ENCODE data around the gene NHSL2. TPM values are rescaled to one million over a fixed set of nuclear protein-coding genes. Genes with fewer than 3 reads are reported as not detected.

The NHSL2 gene
- total and polyA plus RNA-seq, 3 experiments from 2014 or later: 0.51 to 17.8 (median 1.1) TPM

GRCh38 chrX:72041871-72042851, 131.5 kb downstream of the NHSL2 start:
- peaks cover 21 to 31% (median 24%) of the 10 kb centered on the region in 3 donors for H3K4me1 Mint-ChIP-seq
- DNase-seq: no peak
- H3K4me1 ChIP-seq (ENCODE audit: insufficient read depth, low read length): peaks cover 12% of the 10 kb centered on the region
- peak overlapping the region in 1 of 8 donors; percentile 14 for H3K27ac Mint-ChIP-seq
- H3K27me3 ChIP-seq (ENCODE audit: insufficient read depth, low read length, poor library complexity, severe bottlenecking): no peaks in the 10 kb centered on the region
- POLR2A ChIA-PET: interaction anchor here (0.6 kb wide), 1 partner anchor 15 kb away, joined by 3 read pairs; no protein-coding TSS in a partner anchor
- H3K36me3 Mint-ChIP-seq: no peaks in the 10 kb centered on the region
- no peak overlapping the region for H3K27ac ChIP-seq (ENCODE audit: low read depth, low read length)
- H3K27me3 Mint-ChIP-seq: peaks cover 0 to 20% of the 10 kb centered on the region in 2 donors
- H3K9me3 Mint-ChIP-seq: no peaks in the 10 kb centered on the region
- no peak overlapping the region for H3K4me3 ChIP-seq (ENCODE audit: low read length)
- no peaks in the 10 kb centered on the region for H3K9me3 ChIP-seq (ENCODE audit: low read length)
- H3K36me3 ChIP-seq (ENCODE audit: insufficient read depth, low read length): no peaks in the 10 kb centered on the region
- CTCF ChIA-PET: interaction anchor here (1.4 to 1.7 kb wide), 3 partner anchors 20 to 85 kb away, joined by 3 to 5 read pairs (median 4); no protein-coding TSS in a partner anchor
- H3K4me3 Mint-ChIP-seq: no peak overlapping the region

GRCh38 chrX:72042852-72043248, 132.2 kb downstream of the NHSL2 start:
- H3K27me3 ChIP-seq (ENCODE audit: insufficient read depth, low read length, poor library complexity, severe bottlenecking): no peaks in the 10 kb centered on the region
- no peak for DNase-seq
- no peaks in the 10 kb centered on the region for H3K36me3 ChIP-seq (ENCODE audit: insufficient read depth, low read length)
- H3K4me1 ChIP-seq (ENCODE audit: insufficient read depth, low read length): peaks cover 12% of the 10 kb centered on the region
- H3K4me3 ChIP-seq (ENCODE audit: low read length): no peak overlapping the region
- Mint-ChIP-seq H3K9me3 (no peaks in the 10 kb centered on the region), H3K27ac (peak overlapping the region in 1 of 8 donors; percentile 14), H3K4me3 (peak overlapping the region in 1 of 7 donors; percentile 21), H3K27me3 (peaks cover 0 to 15% of the 10 kb centered on the region in 2 donors), H3K4me1 (peaks cover 24 to 36% (median 28%) of the 10 kb centered on the region in 3 donors), H3K36me3 (no peaks in the 10 kb centered on the region)
- H3K27ac ChIP-seq (ENCODE audit: low read depth, low read length): no peak overlapping the region
- CTCF ChIA-PET: interaction anchor here (1.4 to 1.7 kb wide), 3 partner anchors 21 to 84 kb away, joined by 3 to 5 read pairs (median 4); no protein-coding TSS in a partner anchor
- no peaks in the 10 kb centered on the region for H3K9me3 ChIP-seq (ENCODE audit: low read length)
- POLR2A ChIA-PET: no interaction called here

- Mint-ChIP-seq H3K27me3 (peaks cover 0 to 13% of the 10 kb centered on the region in 2 donors), H3K4me1 (peaks cover 24 to 38% (median 29%) of the 10 kb centered on the region in 3 donors), H3K27ac (no peak overlapping the region), H3K4me3 (peak overlapping the region in 1 of 7 donors; percentile 14), H3K36me3 (no peaks in the 10 kb centered on the region), H3K9me3 (no peaks in the 10 kb centered on the region)
- H3K36me3 ChIP-seq (ENCODE audit: insufficient read depth, low read length): no peaks in the 10 kb centered on the region
- no peaks in the 10 kb centered on the region for H3K27me3 ChIP-seq (ENCODE audit: insufficient read depth, low read length, poor library complexity, severe bottlenecking)
- no peak overlapping the region for H3K27ac ChIP-seq (ENCODE audit: low read depth, low read length)
- no peak for DNase-seq
- POLR2A ChIA-PET: no interaction called here
- H3K9me3 ChIP-seq (ENCODE audit: low read length): no peaks in the 10 kb centered on the region
- peaks cover 12% of the 10 kb centered on the region for H3K4me1 ChIP-seq (ENCODE audit: insufficient read depth, low read length)
- H3K4me3 ChIP-seq (ENCODE audit: low read length): no peak overlapping the region
- CTCF ChIA-PET: interaction anchor here (1.5 kb wide), 1 partner anchor 83 kb away, joined by 5 read pairs; no protein-coding TSS in a partner anchor
These were observed 133.0 kb downstream of the NHSL2 start for GRCh38 chrX:72043636-72044035.

- CTCF ChIA-PET: no interaction called here
- H3K36me3 Mint-ChIP-seq: no peaks in the 10 kb centered on the region
- peaks cover 29 to 49% (median 32%) of the 10 kb centered on the region in 3 donors for H3K4me1 Mint-ChIP-seq
- H3K27me3 Mint-ChIP-seq: peaks cover 0 to 10% of the 10 kb centered on the region in 2 donors
- H3K9me3 ChIP-seq (ENCODE audit: low read length): no peaks in the 10 kb centered on the region
- no peaks in the 10 kb centered on the region for H3K9me3 Mint-ChIP-seq
- no peak overlapping the region for H3K4me3 Mint-ChIP-seq
- no peak overlapping the region for H3K4me3 ChIP-seq (ENCODE audit: low read length)
- H3K4me1 ChIP-seq (ENCODE audit: insufficient read depth, low read length): peaks cover 12% of the 10 kb centered on the region
- POLR2A ChIA-PET: no interaction called here
- H3K27ac Mint-ChIP-seq: peak overlapping the region in 4 of 8 donors; percentile 4 to 65 (median 40)
- no peak overlapping the region for H3K27ac ChIP-seq (ENCODE audit: low read depth, low read length)
- H3K36me3 ChIP-seq (ENCODE audit: insufficient read depth, low read length): no peaks in the 10 kb centered on the region
- no peak for DNase-seq
- no peaks in the 10 kb centered on the region for H3K27me3 ChIP-seq (ENCODE audit: insufficient read depth, low read length, poor library complexity, severe bottlenecking)
These were observed 134.5 kb downstream of the NHSL2 start for GRCh38 chrX:72045141-72045540.

- H3K27ac ChIP-seq (ENCODE audit: low read depth, low read length): no peak overlapping the region
- peak overlapping the region in 5 of 8 donors; percentile 20 to 74 (median 63) for H3K27ac Mint-ChIP-seq
- peak overlapping the region in 4 of 7 donors; percentile 34 to 62 (median 48) for H3K4me3 Mint-ChIP-seq
- H3K27me3 ChIP-seq (ENCODE audit: insufficient read depth, low read length, poor library complexity, severe bottlenecking): no peaks in the 10 kb centered on the region
- peaks cover 0 to 10% of the 10 kb centered on the region in 2 donors for H3K27me3 Mint-ChIP-seq
- no peaks in the 10 kb centered on the region for H3K36me3 Mint-ChIP-seq
- ChIA-PET CTCF (no interaction called here), POLR2A (interaction anchor here (1.1 kb wide), 1 partner anchor 81 kb away, joined by 3 read pairs; no protein-coding TSS in a partner anchor)
- no peak overlapping the region for H3K4me3 ChIP-seq (ENCODE audit: low read length)
- peaks cover 29 to 49% (median 32%) of the 10 kb centered on the region in 3 donors for H3K4me1 Mint-ChIP-seq
- no peak for DNase-seq
- no peaks in the 10 kb centered on the region for H3K9me3 Mint-ChIP-seq
- no peaks in the 10 kb centered on the region for H3K9me3 ChIP-seq (ENCODE audit: low read length)
- no peaks in the 10 kb centered on the region for H3K36me3 ChIP-seq (ENCODE audit: insufficient read depth, low read length)
- peaks cover 12% of the 10 kb centered on the region for H3K4me1 ChIP-seq (ENCODE audit: insufficient read depth, low read length)
These were observed 135.1 kb downstream of the NHSL2 start for GRCh38 chrX:72045552-72046277.

GRCh38 chrX:72046447-72046846, 135.8 kb downstream of the NHSL2 start:
- CTCF ChIA-PET: interaction anchor here (1.0 to 1.4 kb wide), 2 partner anchors 24 to 54 kb away, joined by 4 to 5 read pairs; no protein-coding TSS in a partner anchor
- H3K27ac Mint-ChIP-seq: peak overlapping the region in 7 of 8 donors; percentile 20 to 86 (median 51)

GRCh38 chrX:72048510-72049455, 138.1 kb downstream of the NHSL2 start:
- peaks cover 25 to 39% (median 28%) of the 10 kb centered on the region in 3 donors for H3K4me1 Mint-ChIP-seq
- H3K36me3 ChIP-seq (ENCODE audit: insufficient read depth, low read length): no peaks in the 10 kb centered on the region
- no peaks in the 10 kb centered on the region for H3K36me3 Mint-ChIP-seq
- H3K9me3 Mint-ChIP-seq: no peaks in the 10 kb centered on the region
- peaks cover 0 to 2% of the 10 kb centered on the region in 2 donors for H3K27me3 Mint-ChIP-seq
- H3K27ac ChIP-seq (ENCODE audit: low read depth, low read length): no peak overlapping the region
- H3K27ac Mint-ChIP-seq: peak overlapping the region in 1 of 8 donors; percentile 77
- peak in 1 of 5 donors; percentile 51 for DNase-seq
- H3K4me3 ChIP-seq (ENCODE audit: low read length): no peak overlapping the region
- H3K4me3 Mint-ChIP-seq: no peak overlapping the region
- no peaks in the 10 kb centered on the region for H3K27me3 ChIP-seq (ENCODE audit: insufficient read depth, low read length, poor library complexity, severe bottlenecking)
- CTCF ChIA-PET: interaction anchor here (1.4 kb wide), 1 partner anchor 80 kb away, joined by 3 read pairs; no protein-coding TSS in a partner anchor
- peaks cover 12% of the 10 kb centered on the region for H3K4me1 ChIP-seq (ENCODE audit: insufficient read depth, low read length)
- H3K9me3 ChIP-seq (ENCODE audit: low read length): no peaks in the 10 kb centered on the region
- POLR2A ChIA-PET: no interaction called here

More at GRCh38 chrX:72046447-72046846, 135.8 kb downstream of the NHSL2 start:
- POLR2A ChIA-PET: interaction anchor here (1.1 kb wide), 1 partner anchor 81 kb away, joined by 3 read pairs; no protein-coding TSS in a partner anchor
- Histone ChIP-seq H3K4me3 (ENCODE audit: low read length) (no peak overlapping the region), H3K27me3 (ENCODE audit: insufficient read depth, low read length, poor library complexity, severe bottlenecking) (no peaks in the 10 kb centered on the region), H3K36me3 (ENCODE audit: insufficient read depth, low read length) (no peaks in the 10 kb centered on the region), H3K9me3 (ENCODE audit: low read length) (no peaks in the 10 kb centered on the region), H3K4me1 (ENCODE audit: insufficient read depth, low read length) (peaks cover 12% of the 10 kb centered on the region), H3K27ac (ENCODE audit: low read depth, low read length) (no peak overlapping the region)
- Mint-ChIP-seq H3K27me3 (peaks cover 0 to 10% of the 10 kb centered on the region in 2 donors), H3K4me3 (peak overlapping the region in 5 of 7 donors; percentile 34 to 62 (median 56)), H3K36me3 (no peaks in the 10 kb centered on the region), H3K4me1 (peaks cover 29 to 49% (median 32%) of the 10 kb centered on the region in 3 donors), H3K9me3 (no peaks in the 10 kb centered on the region)
- no peak for DNase-seq

All from CD8-positive, alpha-beta memory T cell (primary cell).